Activated naive CD8-positive, alpha-beta T cell treated with anti-CD3 and anti-CD28 coated beads, Interleukin-2, amount 10 ng/mL, durations not matched to agents 7 days and 5 days (primary cell): ENCODE results near the gene PPAN. TPM values are rescaled to one million over a fixed set of nuclear protein-coding genes. Genes with fewer than 3 reads are reported as not detected.

ENCODE experiments used
- ATAC-seq: fragments of 150-1000 bp; cut with Tn5 transposase; one replicate; pipeline ENCODE4 v1.10.0; 2021; ENCODE audit warnings: low read depth, moderate library complexity
- POLR2A ChIA-PET: fragments of 350-600 bp; sonication (Branson Sonifier 250); formaldehyde crosslinking; loops from one replicate; lab custom pipeline; 2021; ENCODE audit warnings: antibody characterized with exemption; lab: Charles Lee
- DNase-seq: peaks from one replicate; pipeline ENCODE4 v3.0.0; 2021
- H3K27ac Mint-ChIP-seq: one replicate; pipeline ENCODE4 v1.8.0; 2022; ENCODE audit warnings: mild to moderate bottlenecking, mixed read lengths
- H3K27me3 Mint-ChIP-seq: one replicate; pipeline ENCODE4 v1.8.0; 2022; ENCODE audit warnings: mild to moderate bottlenecking, moderate library complexity, mixed read lengths
- H3K36me3 Mint-ChIP-seq: one replicate; pipeline ENCODE4 v1.8.0; 2021; ENCODE audit warnings: mild to moderate bottlenecking, mixed read lengths
- H3K4me1 Mint-ChIP-seq: one replicate; pipeline ENCODE4 v1.8.0; 2021; ENCODE audit warnings: mixed read lengths
- H3K4me3 Mint-ChIP-seq: one replicate; pipeline ENCODE4 v1.8.0; 2022; ENCODE audit warnings: mild to moderate bottlenecking, moderate library complexity, mixed read lengths
- H3K9me3 Mint-ChIP-seq: one replicate; pipeline ENCODE4 v1.8.0; 2021; ENCODE audit warnings: mixed read lengths
- total RNA-seq, 2 experiments: library from RNA; stranded (reverse); gene quantifications; one replicate each; pipeline ENCODE4 v1.2.3, GENCODE V29; 2021

PPAN gene
- total RNA-seq, 2 experiments from 2014 or later, result 104 to 112 TPM

- DNase-seq (no peak), ATAC-seq (no peak)
- POLR2A ChIA-PET, result interaction anchor here (1.0 to 1.5 kb wide), 2 partner anchors 23 to 53 kb away, joined by 3 to 10 read pairs; partner anchors contain the start of genes DNMT1 and EIF3G
- Mint-ChIP-seq H3K36me3 (peaks cover 36% of the 10 kb centered on the region), H3K27me3 (no peaks in the 10 kb centered on the region), H3K4me1 (peaks cover 26% of the 10 kb centered on the region), H3K27ac (peak overlapping the region; percentile 98), H3K4me3 (no peak overlapping the region), H3K9me3 (no peaks in the 10 kb centered on the region)
Measured at GRCh38 chr19:10141973-10142372, 35.8 kb downstream of the PPAN start.

GRCh38 chr19:10142701-10143375, 36.7 kb downstream of the PPAN start:
- peaks cover 28% of the 10 kb centered on the region for H3K4me1 Mint-ChIP-seq
- no peaks in the 10 kb centered on the region for H3K9me3 Mint-ChIP-seq
- H3K4me3 Mint-ChIP-seq, result peak overlapping the region; percentile 75
- peak; percentile 98 for ATAC-seq
- no peaks in the 10 kb centered on the region for H3K27me3 Mint-ChIP-seq
- DNase-seq, result peak; percentile 59
- POLR2A ChIA-PET, result interaction anchor here (0.5 to 1.5 kb wide), 12 partner anchors 10 to 423 kb away, joined by 3 to 10 read pairs (median 3); partner anchors contain the start of genes DNMT1, EIF3G, KRI1 and PPAN
- peak overlapping the region; percentile 98 for H3K27ac Mint-ChIP-seq
- H3K36me3 Mint-ChIP-seq, result peaks cover 35% of the 10 kb centered on the region

- ATAC-seq, result no peak
- Mint-ChIP-seq H3K9me3 (no peaks in the 10 kb centered on the region), H3K27me3 (no peaks in the 10 kb centered on the region), H3K4me1 (peaks cover 28% of the 10 kb centered on the region), H3K27ac (peak overlapping the region; percentile 98), H3K36me3 (peaks cover 36% of the 10 kb centered on the region), H3K4me3 (peak overlapping the region; percentile 75)
- no peak for DNase-seq
- POLR2A ChIA-PET, result interaction anchor here (0.5 to 1.5 kb wide), 6 partner anchors 14 to 422 kb away, joined by 3 to 10 read pairs (median 3); partner anchors contain the start of genes DNMT1 and KRI1
Measured at GRCh38 chr19:10143681-10144080, 37.5 kb downstream of the PPAN start.

GRCh38 chr19:10144361-10144760, 38.2 kb downstream of the PPAN start:
- Mint-ChIP-seq H3K9me3 (no peaks in the 10 kb centered on the region), H3K4me1 (peaks cover 28% of the 10 kb centered on the region), H3K27ac (peak overlapping the region; percentile 71), H3K27me3 (no peaks in the 10 kb centered on the region), H3K36me3 (peaks cover 34% of the 10 kb centered on the region), H3K4me3 (no peak overlapping the region)
- POLR2A ChIA-PET, result interaction anchor here (0.8 kb wide), 1 partner anchor 13 kb away, joined by 3 read pairs; no protein-coding TSS in a partner anchor
- no peak for DNase-seq
- no peak for ATAC-seq

- no peak for DNase-seq
- POLR2A ChIA-PET, result interaction anchor here (0.6 kb wide), 1 partner anchor 92 kb away, joined by 4 read pairs; no protein-coding TSS in a partner anchor
- Mint-ChIP-seq H3K9me3 (no peaks in the 10 kb centered on the region), H3K4me1 (peaks cover 28% of the 10 kb centered on the region), H3K36me3 (peaks cover 37% of the 10 kb centered on the region), H3K27me3 (no peaks in the 10 kb centered on the region), H3K4me3 (no peak overlapping the region), H3K27ac (no peak overlapping the region)
- ATAC-seq, result no peak
Measured at GRCh38 chr19:10145031-10145430, 38.9 kb downstream of the PPAN start.

- ATAC-seq, result no peak
- peaks cover 28% of the 10 kb centered on the region for H3K4me1 Mint-ChIP-seq
- DNase-seq, result no peak
- H3K4me3 Mint-ChIP-seq, result no peak overlapping the region
- H3K27me3 Mint-ChIP-seq, result no peaks in the 10 kb centered on the region
- peak overlapping the region; percentile 36 for H3K27ac Mint-ChIP-seq
- POLR2A ChIA-PET, result no interaction called here
- peaks cover 40% of the 10 kb centered on the region for H3K36me3 Mint-ChIP-seq
- H3K9me3 Mint-ChIP-seq, result no peaks in the 10 kb centered on the region
Measured at GRCh38 chr19:10146142-10146541, 40.0 kb downstream of the PPAN start.

GRCh38 chr19:10149427-10149826, 43.3 kb downstream of the PPAN start:
- no peak for DNase-seq
- Mint-ChIP-seq H3K4me1 (peaks cover 12% of the 10 kb centered on the region), H3K27ac (no peak overlapping the region), H3K36me3 (peaks cover 48% of the 10 kb centered on the region), H3K27me3 (no peaks in the 10 kb centered on the region), H3K4me3 (no peak overlapping the region), H3K9me3 (no peaks in the 10 kb centered on the region)
- POLR2A ChIA-PET, result no interaction called here
- no peak for ATAC-seq

- no peak for ATAC-seq
- POLR2A ChIA-PET, result interaction anchor here (0.6 kb wide), 2 partner anchors 9 to 37 kb away, joined by 3 read pairs; no protein-coding TSS in a partner anchor
- DNase-seq, result no peak
- H3K27ac Mint-ChIP-seq, result no peak overlapping the region
- H3K4me3 Mint-ChIP-seq, result no peak overlapping the region
- H3K36me3 Mint-ChIP-seq, result peaks cover 46% of the 10 kb centered on the region
- no peaks in the 10 kb centered on the region for H3K9me3 Mint-ChIP-seq
- H3K27me3 Mint-ChIP-seq, result no peaks in the 10 kb centered on the region
- peaks cover 3% of the 10 kb centered on the region for H3K4me1 Mint-ChIP-seq
Measured at GRCh38 chr19:10151521-10151920, 45.4 kb downstream of the PPAN start.

GRCh38 chr19:10152100-10152499, 45.9 kb downstream of the PPAN start:
- ATAC-seq (no peak), DNase-seq (no peak)
- Mint-ChIP-seq H3K4me1 (peaks cover 2% of the 10 kb centered on the region), H3K36me3 (peaks cover 46% of the 10 kb centered on the region), H3K27me3 (no peaks in the 10 kb centered on the region), H3K4me3 (no peak overlapping the region), H3K27ac (no peak overlapping the region), H3K9me3 (no peaks in the 10 kb centered on the region)
- POLR2A ChIA-PET, result interaction anchor here (0.6 kb wide), 1 partner anchor 37 kb away, joined by 3 read pairs; no protein-coding TSS in a partner anchor

- no peak for ATAC-seq
- H3K9me3 Mint-ChIP-seq, result no peaks in the 10 kb centered on the region
- DNase-seq, result no peak
- POLR2A ChIA-PET, result no interaction called here
- H3K27ac Mint-ChIP-seq, result no peak overlapping the region
- no peaks in the 10 kb centered on the region for H3K27me3 Mint-ChIP-seq
- peaks cover 40% of the 10 kb centered on the region for H3K36me3 Mint-ChIP-seq
- H3K4me1 Mint-ChIP-seq, result no peaks in the 10 kb centered on the region
- no peak overlapping the region for H3K4me3 Mint-ChIP-seq
Measured at GRCh38 chr19:10155839-10156238, 49.7 kb downstream of the PPAN start.

GRCh38 chr19:10158071-10158470, 51.9 kb downstream of the PPAN start:
- Mint-ChIP-seq H3K36me3 (peaks cover 38% of the 10 kb centered on the region), H3K4me3 (no peak overlapping the region), H3K9me3 (no peaks in the 10 kb centered on the region), H3K4me1 (no peaks in the 10 kb centered on the region), H3K27ac (no peak overlapping the region), H3K27me3 (no peaks in the 10 kb centered on the region)
- no peak for DNase-seq
- no peak for ATAC-seq
- POLR2A ChIA-PET, result interaction anchor here (0.8 to 0.9 kb wide), 2 partner anchors 14 to 222 kb away, joined by 3 read pairs; partner anchors contain the start of gene TYK2

GRCh38 chr19:10158485-10158884, 52.3 kb downstream of the PPAN start:
- POLR2A ChIA-PET, result no interaction called here
- Mint-ChIP-seq H3K4me3 (no peak overlapping the region), H3K27me3 (no peaks in the 10 kb centered on the region), H3K36me3 (peaks cover 40% of the 10 kb centered on the region), H3K4me1 (no peaks in the 10 kb centered on the region), H3K9me3 (no peaks in the 10 kb centered on the region), H3K27ac (no peak overlapping the region)
- ATAC-seq (no peak), DNase-seq (no peak)

- DNase-seq (no peak), ATAC-seq (no peak)
- POLR2A ChIA-PET, result no interaction called here
- H3K36me3 Mint-ChIP-seq, result peaks cover 36% of the 10 kb centered on the region
- no peaks in the 10 kb centered on the region for H3K4me1 Mint-ChIP-seq
- H3K27me3 Mint-ChIP-seq, result no peaks in the 10 kb centered on the region
- H3K27ac Mint-ChIP-seq, result no peak overlapping the region
- no peak overlapping the region for H3K4me3 Mint-ChIP-seq
- no peaks in the 10 kb centered on the region for H3K9me3 Mint-ChIP-seq
Measured at GRCh38 chr19:10159610-10160009, 53.4 kb downstream of the PPAN start.
